ENCODE data around the gene DNAH12. TPM values are rescaled to one million over a fixed set of nuclear protein-coding genes. Genes with fewer than 3 reads are reported as not detected.

Gene DNAH12
- total RNA-seq, 2 experiments from 2014 or later = 0.21 TPM; not detected in 1

GRCh38 chr3:57421336-57421735 is 122.8 kb downstream of the DNAH12 start:
- TF ChIP-seq CTCF (conservative IDR thresholded peaks at IDR 0.05; ENCODE audit: low read length) = no peak
- no peak for TF ChIP-seq EZH2phosphoT487 (IDR thresholded peaks at IDR 0.05; ENCODE audit: borderline replicate concordance, low read depth, low read length)
- no peaks in the 10 kb centered on the region for H3K9me2 ChIP-seq (ENCODE audit: insufficient read depth, low read length)
- H3K27ac ChIP-seq (ENCODE audit: low read depth, low read length, poor library complexity, severe bottlenecking) = no peak overlapping the region
- H3K4me2 ChIP-seq (ENCODE audit: low read length) = no peak overlapping the region
- H3K4me3 ChIP-seq (ENCODE audit: low read depth, low read length, poor library complexity, severe bottlenecking) = no peak overlapping the region
- no TSS peak for BruUV-seq (replicated peaks)
- H3K9me3 ChIP-seq (ENCODE audit: low read length) = no peaks in the 10 kb centered on the region
- intact Hi-C loops (cut with micrococcal nuclease; ENCODE audit: unreplicated experiment) = no loop called here
- no peak overlapping the region for H2AFZ ChIP-seq (ENCODE audit: low read length)
- DNase-seq (ENCODE audit: low spot score) = no peak
- H3K79me2 ChIP-seq (ENCODE audit: insufficient read depth, low read depth, low read length) = no peaks in the 10 kb centered on the region
- no peaks in the 10 kb centered on the region for H4K20me1 ChIP-seq (ENCODE audit: insufficient read depth, low read length)
- CTCF ChIA-PET (ENCODE audit: unreplicated experiment) = no interaction called here
- H3K36me3 ChIP-seq (ENCODE audit: insufficient read depth, low read length) = no peaks in the 10 kb centered on the region
- POLR2A ChIA-PET = no interaction called here
- H3K4me1 ChIP-seq (ENCODE audit: insufficient read depth, low read length, poor library complexity, severe bottlenecking) = no peaks in the 10 kb centered on the region

GRCh38 chr3:57420001-57420400 is 124.1 kb downstream of the DNAH12 start:
- no peak overlapping the region for H3K27ac ChIP-seq (ENCODE audit: low read depth, low read length, poor library complexity, severe bottlenecking)
- H2AFZ ChIP-seq (ENCODE audit: low read length) = no peak overlapping the region
- intact Hi-C loops (cut with micrococcal nuclease; ENCODE audit: unreplicated experiment) = no loop called here
- H4K20me1 ChIP-seq (ENCODE audit: insufficient read depth, low read length) = no peaks in the 10 kb centered on the region
- ChIA-PET CTCF (ENCODE audit: unreplicated experiment) (no interaction called here), POLR2A (interaction anchor here (0.6 to 1.1 kb wide), 5 partner anchors 10 to 584 kb away, joined by 3 to 7 read pairs (median 3); no protein-coding TSS in a partner anchor)
- H3K4me3 ChIP-seq (ENCODE audit: low read depth, low read length, poor library complexity, severe bottlenecking) = no peak overlapping the region
- DNase-seq (ENCODE audit: low spot score) = no peak
- no peaks in the 10 kb centered on the region for H3K36me3 ChIP-seq (ENCODE audit: insufficient read depth, low read length)
- no peak for TF ChIP-seq CTCF (conservative IDR thresholded peaks at IDR 0.05; ENCODE audit: low read length)
- TF ChIP-seq EZH2phosphoT487 (IDR thresholded peaks at IDR 0.05; ENCODE audit: borderline replicate concordance, low read depth, low read length) = no peak
- no peaks in the 10 kb centered on the region for H3K9me3 ChIP-seq (ENCODE audit: low read length)
- H3K4me1 ChIP-seq (ENCODE audit: insufficient read depth, low read length, poor library complexity, severe bottlenecking) = no peaks in the 10 kb centered on the region
- H3K4me2 ChIP-seq (ENCODE audit: low read length) = no peak overlapping the region
- BruUV-seq (replicated peaks) = no TSS peak
- no peaks in the 10 kb centered on the region for H3K9me2 ChIP-seq (ENCODE audit: insufficient read depth, low read length)
- H3K79me2 ChIP-seq (ENCODE audit: insufficient read depth, low read depth, low read length) = no peaks in the 10 kb centered on the region

- Histone ChIP-seq H3K9me3 (ENCODE audit: low read length) (no peaks in the 10 kb centered on the region), H3K36me3 (ENCODE audit: insufficient read depth, low read length) (no peaks in the 10 kb centered on the region), H3K4me1 (ENCODE audit: insufficient read depth, low read length, poor library complexity, severe bottlenecking) (no peaks in the 10 kb centered on the region), H3K9me2 (ENCODE audit: insufficient read depth, low read length) (no peaks in the 10 kb centered on the region), H2AFZ (ENCODE audit: low read length) (no peak overlapping the region), H4K20me1 (ENCODE audit: insufficient read depth, low read length) (no peaks in the 10 kb centered on the region), H3K4me3 (ENCODE audit: low read depth, low read length, poor library complexity, severe bottlenecking) (no peak overlapping the region), H3K79me2 (ENCODE audit: insufficient read depth, low read depth, low read length) (no peaks in the 10 kb centered on the region), H3K27ac (ENCODE audit: low read depth, low read length, poor library complexity, severe bottlenecking) (no peak overlapping the region), H3K4me2 (ENCODE audit: low read length) (no peak overlapping the region)
- POLR2A ChIA-PET = no interaction called here
- TF ChIP-seq CTCF (conservative IDR thresholded peaks at IDR 0.05; ENCODE audit: low read length) = no peak
- no peak for TF ChIP-seq EZH2phosphoT487 (IDR thresholded peaks at IDR 0.05; ENCODE audit: borderline replicate concordance, low read depth, low read length)
- CTCF ChIA-PET (ENCODE audit: unreplicated experiment) = no interaction called here
- no peak for DNase-seq (ENCODE audit: low spot score)
- no TSS peak for BruUV-seq (replicated peaks)
- intact Hi-C loops (cut with micrococcal nuclease; ENCODE audit: unreplicated experiment) = no loop called here
Observed at GRCh38 chr3:57411715-57412114, 132.4 kb downstream of the DNAH12 start.

Data from OCI-LY7 (cell line).